D721Med (cell line): Measurements from ENCODE around the gene PHKA2.

ENCODE experiments used
- DNase-seq: peaks from one replicate; pipeline ENCODE4 v3.0.0; 2011; ENCODE audit warnings: low spot score; ENCODE audit not compliant: insufficient read length
- FAIRE-seq: peaks from 2 replicates; lab custom pipeline; 2011; peaks lifted over from hg19 to GRCh38; lab: Jason Lieb, UNC
- CTCF ChIP-seq: IDR thresholded peaks from 2 replicates; pipeline ENCODE4 v1.5.1; 2012; ENCODE audit warnings: mild to moderate bottlenecking, control low read depth; ENCODE audit not compliant: insufficient read depth; ENCODE audit errors: missing control alignments

Gene PHKA2

GRCh38 chrX:18974993-18975392 lies 8.9 kb downstream of the PHKA2 start:
- DNase-seq: no peak
- TF ChIP-seq CTCF: no peak
- FAIRE-seq: no peak

- DNase-seq (no peak), FAIRE-seq (peak; percentile 87)
- no peak for TF ChIP-seq CTCF
These were observed 10.3 kb downstream of the PHKA2 start for GRCh38 chrX:18973527-18974192.

GRCh38 chrX:18971506-18971905 lies 12.4 kb downstream of the PHKA2 start:
- TF ChIP-seq CTCF: no peak
- no peak for FAIRE-seq
- no peak for DNase-seq

- FAIRE-seq: no peak
- no peak for DNase-seq
- TF ChIP-seq CTCF: no peak
These were observed 13.4 kb downstream of the PHKA2 start for GRCh38 chrX:18970465-18970864.

- no peak for TF ChIP-seq CTCF
- FAIRE-seq: no peak
- DNase-seq: no peak
These were observed 17.3 kb downstream of the PHKA2 start for GRCh38 chrX:18966624-18967023.

GRCh38 chrX:18964901-18965300 lies 19.0 kb downstream of the PHKA2 start:
- TF ChIP-seq CTCF: no peak
- DNase-seq: no peak
- no peak for FAIRE-seq

GRCh38 chrX:18964026-18964425 lies 19.9 kb downstream of the PHKA2 start:
- no peak for DNase-seq
- no peak for FAIRE-seq
- no peak for TF ChIP-seq CTCF
